Hepatic stellate cell (primary cell): ENCODE measurements around the gene CRKL.
"Not testable (repeated sequence)": the region's sequence is repeated elsewhere in the genome, so short reads cannot be mapped to it uniquely, and the experiment has no call there.

Source experiments
- DNase-seq: peaks from one replicate; pipeline ENCODE4 v3.0.0; 2011; ENCODE audit warnings: low spot score

The CRKL gene

GRCh38 chr22:20916916-20917810, at the start of gene CRKL:
Gene CRKL, plus strand, starts transcription at chr22:20917407. Its CDS starts 528 bp downstream, at chr22:20917935.
- peak; percentile 99 for DNase-seq

- no peak for DNase-seq
Observed at GRCh38 chr22:20868025-20868962, 48.9 kb upstream of the CRKL start.

- DNase-seq, result no peak
Observed at GRCh38 chr22:20869234-20869633, 48.0 kb upstream of the CRKL start.

GRCh38 chr22:20873214-20873613, 44.0 kb upstream of the CRKL start:
- DNase-seq, result no peak

GRCh38 chr22:20875296-20875695, 41.9 kb upstream of the CRKL start:
- no peak for DNase-seq

GRCh38 chr22:20877715-20878114, 39.5 kb upstream of the CRKL start:
- no peak for DNase-seq

GRCh38 chr22:20881231-20881630, 36.0 kb upstream of the CRKL start:
- no peak for DNase-seq

GRCh38 chr22:20881869-20882815, 35.1 kb upstream of the CRKL start:
- DNase-seq, result no peak

- no peak for DNase-seq
Observed at GRCh38 chr22:20882855-20883254, 34.4 kb upstream of the CRKL start.

GRCh38 chr22:20884454-20884853, 32.8 kb upstream of the CRKL start:
- no peak for DNase-seq

- DNase-seq, result no peak
Observed at GRCh38 chr22:20885017-20885556, 32.1 kb upstream of the CRKL start.

- peak; percentile 85 for DNase-seq
Observed at GRCh38 chr22:20885557-20886323, 31.5 kb upstream of the CRKL start.

- no peak for DNase-seq
Observed at GRCh38 chr22:20887375-20887774, 29.8 kb upstream of the CRKL start.

GRCh38 chr22:20889025-20889704, 28.0 kb upstream of the CRKL start:
- DNase-seq, result no peak

- DNase-seq, result no peak
Observed at GRCh38 chr22:20889904-20890540, 27.2 kb upstream of the CRKL start.

- DNase-seq, result no peak
Observed at GRCh38 chr22:20890975-20891374, 26.2 kb upstream of the CRKL start.

GRCh38 chr22:20897737-20898136, 19.5 kb upstream of the CRKL start:
- not testable (repeated sequence) for DNase-seq

GRCh38 chr22:20899827-20900423, 17.3 kb upstream of the CRKL start:
- DNase-seq, result no peak
